ENCODE data around the gene ZMYND19.
"Not testable (repeated sequence)": the region's sequence is repeated elsewhere in the genome, so short reads cannot be mapped to it uniquely, and the experiment has no call there.

The ZMYND19 gene

GRCh38 chr9:137590469-137591383, at the start of gene ZMYND19:
TSS of gene ZMYND19 (minus strand) at chr9:137590512. CDS start at chr9:137590263, 249 bp downstream.
- peak; percentile 85 for DNase-seq

- DNase-seq = no peak
These were observed 49.2 kb upstream of the ZMYND19 start for GRCh38 chr9:137639303-137640051.

- no peak for DNase-seq
These were observed 48.4 kb upstream of the ZMYND19 start for GRCh38 chr9:137638680-137639079.

GRCh38 chr9:137634016-137634415, 43.7 kb upstream of the ZMYND19 start:
- no peak for DNase-seq

- no peak for DNase-seq
These were observed 42.2 kb upstream of the ZMYND19 start for GRCh38 chr9:137632230-137633161.

- no peak for DNase-seq
These were observed 41.3 kb upstream of the ZMYND19 start for GRCh38 chr9:137631345-137632229.

- DNase-seq = no peak
These were observed 40.4 kb upstream of the ZMYND19 start for GRCh38 chr9:137630679-137631078.

- no peak for DNase-seq
These were observed 39.8 kb upstream of the ZMYND19 start for GRCh38 chr9:137630126-137630525.

- DNase-seq = not testable (repeated sequence)
These were observed 37.1 kb upstream of the ZMYND19 start for GRCh38 chr9:137627406-137627805.

- DNase-seq = no peak
These were observed 36.2 kb upstream of the ZMYND19 start for GRCh38 chr9:137626464-137626863.

GRCh38 chr9:137622211-137622610, 31.9 kb upstream of the ZMYND19 start:
- DNase-seq = not testable (repeated sequence)

GRCh38 chr9:137621131-137621757, 30.9 kb upstream of the ZMYND19 start:
- DNase-seq = no peak

- DNase-seq = no peak
These were observed 30.3 kb upstream of the ZMYND19 start for GRCh38 chr9:137620581-137620980.

GRCh38 chr9:137620048-137620405, 29.7 kb upstream of the ZMYND19 start:
- DNase-seq = no peak

- no peak for DNase-seq
These were observed 29.1 kb upstream of the ZMYND19 start for GRCh38 chr9:137619240-137620047.

- peak; percentile 84 for DNase-seq
These were observed 28.1 kb upstream of the ZMYND19 start, which contains the start of gene EHMT1 for GRCh38 chr9:137618105-137619067. TSS of gene EHMT1 (plus strand) at chr9:137619005. CDS start at chr9:137619029, 24 bp downstream.

- DNase-seq = no peak
These were observed 25.1 kb upstream of the ZMYND19 start for GRCh38 chr9:137615387-137615871.

GRCh38 chr9:137614631-137615386, 24.5 kb upstream of the ZMYND19 start:
- DNase-seq = no peak

All from NCI-H1436 (cell line).